Adrenal gland (tissue), 19 donors: Measurements from ENCODE around the gene KIF6. TPM values are rescaled to one million over a fixed set of nuclear protein-coding genes. Genes with fewer than 3 reads are reported as not detected.

Experiments
- DNase-seq, 7 donors: peaks; one replicate each; pipeline ENCODE4 v3.0.0-alpha.2; 2019 to 2020
- H3K27ac ChIP-seq, 5 donors: fragments of 200-600 bp; sonication (generic) in 4 of 5; 1 replicate in 3 of 5; 2 replicates in 2 of 5; pipeline versions ENCODE4 v1.5.1 to v1.8.0; 2016 to 2020; ENCODE audit warnings: mild to moderate bottlenecking in 1 of 5
- H3K27me3 ChIP-seq: fragments of 200-600 bp; 2 replicates; pipeline ENCODE4 v1.8.0; 2021
- H3K36me3 ChIP-seq, 2 donors: fragments of 200-600 bp; replicated peaks in 1 of 2; 1 replicate in 1 of 2; 2 replicates in 1 of 2; pipeline versions ENCODE4 v1.5.1 to v1.8.0; 2018 to 2022
- H3K4me1 ChIP-seq, 2 donors: fragments of 200-600 bp; replicated peaks in 1 of 2; 1 replicate in 1 of 2; 2 replicates in 1 of 2; pipeline versions ENCODE4 v1.5.1 to v1.8.0; 2018 to 2021
- H3K4me3 ChIP-seq, 4 donors: fragments of 200-600 bp; sonication (generic) in 3 of 4; one replicate each; pipeline ENCODE4 v1.5.1; 2016 to 2018
- H3K9me3 ChIP-seq, 3 donors: fragments of 200-600 bp; sonication (generic) in 1 of 3; replicated peaks in 1 of 3; 1 replicate in 2 of 3; 2 replicates in 1 of 3; pipeline versions ENCODE4 v1.5.1 to v1.8.0; 2016 to 2021
- CTCF ChIP-seq, 6 experiments: fragments of 450-650 bp in 4 of 6; fragments of 200-600 bp in 2 of 6; sonication (generic) in 1 of 6; IDR thresholded peaks; 1 replicate in 5 of 6; 2 replicates in 1 of 6; pipeline versions ENCODE4 v1.5.1 to v1.8.0; 2016 to 2021; ENCODE audit warnings: antibody characterized with exemption in 6 of 6, mild to moderate bottlenecking in 2 of 6, moderate library complexity in 1 of 6
- POLR2A ChIP-seq, 2 donors: fragments of 450-650 bp; IDR thresholded peaks; one replicate each; pipeline ENCODE4 v1.6.1; 2017; ENCODE audit warnings: antibody characterized with exemption in 2 of 2, mild to moderate bottlenecking in 2 of 2, moderate library complexity in 1 of 2
- WGBS, 4 donors: extraction: QIAGEN DNeasy Blood & Tissue Kit in 2 of 4; methylation state at CpG; one replicate each; pipeline versions ENCODE4 v1.1.5 to v1.1.7; 2013 to 2017; 5-methylcytosine and 5-hydroxymethylcytosine counted together
- intact Hi-C, 2 donors: fragments of 100-400 bp; cut with DNase I; formaldehyde crosslinking; loops; one replicate each; pipeline versions ENCODE4 v1.14.1 to v1.15.0; 2022 to 2023
- long read RNA-seq, 10 donors: library from polyadenylated mRNA in 3 of 10; unstranded in 2 of 10; stranded (forward) in 1 of 10; transcript quantifications; one replicate each; pipeline ENCODE4 v2.0.0 and lab custom pipeline, GENCODE V29; 2021 to 2026
- polyA plus RNA-seq, 3 donors: library from polyadenylated mRNA; stranded (reverse); fragments of 200-250 nt in 2 of 3; fragments of 350-450 nt in 1 of 3; fragmentation: Illumina TruSeq in 1 of 3; extraction: RNeasy Lipid Tissue Mini Kit (QIAGEN cat#74804) in 1 of 3; gene quantifications; one replicate each; pipeline ENCODE4 v1.2.3, GENCODE V29; 2013 to 2014
- total RNA-seq, 9 donors: library from RNA; depleted of rRNA in 4 of 9; stranded (reverse); fragments of >200 nt in 4 of 9; fragments of 120-200 nt in 1 of 9; fragmentation: NEBNext Ultra II Directional in 1 of 9; extraction: Animal tissue kit (Norgen Biotek cat#: 25700) in 1 of 9; gene quantifications; one replicate each; pipeline versions ENCODE4 v1.1.0 to v1.2.4, GENCODE V29; 2013 to 2023
- donor health status: healthy with polysubstance abuse.
- donor health status: Bipolar disorder and iron deficiency.
- donor health status: DM: yes; HTN: yes; CAD: no.
- donor health status: DM: no; HTN: no; CAD: no.
- donor health status: DM: no; HTN: no; CAD: no.
- donor health status: DM: yes; HTN: yes; CAD: no.

Gene KIF6, protein sequence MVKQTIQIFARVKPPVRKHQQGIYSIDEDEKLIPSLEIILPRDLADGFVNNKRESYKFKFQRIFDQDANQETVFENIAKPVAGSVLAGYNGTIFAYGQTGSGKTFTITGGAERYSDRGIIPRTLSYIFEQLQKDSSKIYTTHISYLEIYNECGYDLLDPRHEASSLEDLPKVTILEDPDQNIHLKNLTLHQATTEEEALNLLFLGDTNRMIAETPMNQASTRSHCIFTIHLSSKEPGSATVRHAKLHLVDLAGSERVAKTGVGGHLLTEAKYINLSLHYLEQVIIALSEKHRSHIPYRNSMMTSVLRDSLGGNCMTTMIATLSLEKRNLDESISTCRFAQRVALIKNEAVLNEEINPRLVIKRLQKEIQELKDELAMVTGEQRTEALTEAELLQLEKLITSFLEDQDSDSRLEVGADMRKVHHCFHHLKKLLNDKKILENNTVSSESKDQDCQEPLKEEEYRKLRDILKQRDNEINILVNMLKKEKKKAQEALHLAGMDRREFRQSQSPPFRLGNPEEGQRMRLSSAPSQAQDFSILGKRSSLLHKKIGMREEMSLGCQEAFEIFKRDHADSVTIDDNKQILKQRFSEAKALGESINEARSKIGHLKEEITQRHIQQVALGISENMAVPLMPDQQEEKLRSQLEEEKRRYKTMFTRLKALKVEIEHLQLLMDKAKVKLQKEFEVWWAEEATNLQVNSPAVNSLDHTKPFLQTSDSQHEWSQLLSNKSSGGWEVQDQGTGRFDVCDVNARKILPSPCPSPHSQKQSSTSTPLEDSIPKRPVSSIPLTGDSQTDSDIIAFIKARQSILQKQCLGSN
- total RNA-seq (1 to 10 TPM in 4 of 9 donors, under 1 TPM in 5; 0.52 to 4.2 (median 0.75) TPM), polyA plus RNA-seq (1 to 10 TPM in 1 of 3 donors, under 1 TPM in 2; 0.64 to 2.0 (median 0.67) TPM)
- long read RNA-seq, donor 1, result 0 reads
- long read RNA-seq, donor 2, result 0 reads
- long read RNA-seq, donor 3, partial matches to known transcripts, result 6 of 6 reads
- long read RNA-seq, donor 3, other reads (novel, unspliced or antisense), result 0 of 6 reads
- long read RNA-seq, donor 4, result 0 reads
- long read RNA-seq, donor 5, partial matches to known transcripts, result 0 of 1 reads
- long read RNA-seq, donor 5, other reads (novel, unspliced or antisense), result 1 of 1 reads
- long read RNA-seq, donor 6, result 0 reads
- long read RNA-seq, donor 7, result 0 reads
- long read RNA-seq, donor 8, result 0 reads
- long read RNA-seq, donor 9, result 0 reads
- long read RNA-seq, donor 10, result 0 reads

DNA sequence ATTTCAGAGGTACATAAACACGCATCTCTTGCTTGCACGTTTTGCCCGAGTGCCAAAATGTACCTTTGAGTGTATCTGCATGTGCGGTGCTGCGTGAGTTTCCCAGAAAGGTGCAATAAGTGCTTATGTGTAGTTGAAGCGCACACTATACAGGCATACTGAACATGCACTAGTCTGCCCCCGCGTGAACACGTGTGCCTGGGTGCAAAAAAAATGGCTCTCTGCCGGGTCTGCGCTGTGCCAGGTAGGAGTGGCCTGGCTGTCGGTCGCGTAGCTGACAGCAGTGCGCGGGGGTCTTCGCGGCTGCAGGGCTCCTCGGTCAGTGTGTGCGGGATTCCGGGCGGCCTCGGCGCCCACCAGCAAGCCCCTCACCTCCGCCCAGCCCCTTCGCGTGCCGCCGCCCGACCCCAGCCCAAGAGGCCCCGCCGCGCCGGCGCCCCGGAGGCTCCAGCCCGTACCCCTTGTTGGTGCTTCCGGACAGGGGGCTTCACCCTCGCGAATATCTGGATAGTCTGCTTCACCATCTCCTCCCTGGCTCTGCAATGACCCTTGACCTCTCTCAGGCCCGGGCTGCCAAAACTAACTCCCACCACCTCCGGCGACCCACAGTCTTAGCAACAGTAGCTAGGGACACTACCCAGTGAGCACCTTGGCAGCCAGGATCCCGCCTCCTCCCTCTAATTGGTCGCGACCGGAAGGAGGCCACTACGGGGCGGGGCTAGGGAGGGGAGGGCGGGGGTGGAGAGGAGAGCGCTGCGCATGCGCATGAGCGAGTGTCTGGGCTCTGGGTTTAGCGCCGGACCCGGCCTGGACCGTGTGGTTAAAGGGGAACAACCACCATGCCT lies at the start of gene KIF6:
Gene KIF6, minus strand, starts transcription at position 622 of the 845 bp plus-strand sequence. Its CDS starts 98 bp downstream, at position 524.
- H3K4me3 ChIP-seq, result peak within 1 kb of the TSS in 3 of 4 donors; percentile 59 to 64 (median 62)
- H3K4me1 ChIP-seq, result peaks cover 3 to 8% of the 10 kb centered on the region in 2 donors
- no peak for TF ChIP-seq POLR2A (IDR thresholded peaks at IDR 0.05)
- TF ChIP-seq CTCF (IDR thresholded peaks at IDR 0.05), result peak in 1 of 6 experiments; percentile 23
- no peaks in the 10 kb centered on the region for H3K9me3 ChIP-seq
- peak; percentile 93 to 97 (median 96) for DNase-seq
- H3K36me3 ChIP-seq, result no peaks in the 10 kb centered on the region
- WGBS, 4 donors, result 2 to 17% (median 7%) methylated on average over 13 to 58 of the region's 58 CpGs
- H3K27me3 ChIP-seq, result no peaks in the 10 kb centered on the region
- no peak within 1 kb of the TSS for H3K27ac ChIP-seq
- intact Hi-C loops, result no loop called here

GRCh38 chr6:39773782-39774181 lies 48.6 kb upstream of the KIF6 start:
- TF ChIP-seq CTCF (IDR thresholded peaks at IDR 0.05), result no peak
- TF ChIP-seq POLR2A (IDR thresholded peaks at IDR 0.05), result no peak
- no peak for DNase-seq
- WGBS, 4 donors, result 94 to 98% (median 95%) methylated on average over 2 of the region's 2 CpGs
- intact Hi-C loops, result no loop called here
- no peak overlapping the region for H3K4me3 ChIP-seq
- no peaks in the 10 kb centered on the region for H3K36me3 ChIP-seq
- H3K4me1 ChIP-seq, result no peaks in the 10 kb centered on the region
- H3K9me3 ChIP-seq, result no peaks in the 10 kb centered on the region
- H3K27ac ChIP-seq, result no peak overlapping the region
- H3K27me3 ChIP-seq, result no peaks in the 10 kb centered on the region

- no peaks in the 10 kb centered on the region for H3K9me3 ChIP-seq
- TF ChIP-seq POLR2A (IDR thresholded peaks at IDR 0.05), result no peak
- no peak for TF ChIP-seq CTCF (IDR thresholded peaks at IDR 0.05)
- no peak overlapping the region for H3K4me3 ChIP-seq
- WGBS, 4 donors, result 68 to 87% (median 78%) methylated on average over 6 of the region's 6 CpGs
- H3K27me3 ChIP-seq, result no peaks in the 10 kb centered on the region
- no peak for DNase-seq
- intact Hi-C loops, result no loop called here
- H3K27ac ChIP-seq, result no peak overlapping the region
- no peaks in the 10 kb centered on the region for H3K4me1 ChIP-seq
- no peaks in the 10 kb centered on the region for H3K36me3 ChIP-seq
Observed at GRCh38 chr6:39772559-39773273, 47.5 kb upstream of the KIF6 start.
